HG03097 (cell line): ENCODE measurements around the gene TOMM40.
"Not testable (repeated sequence)": the region's sequence is repeated elsewhere in the genome, so short reads cannot be mapped to it uniquely, and the experiment has no call there.

Experiments used
- ATAC-seq: cut with Tn5 transposase; IDR thresholded peaks from one replicate; pipeline ENCODE4 v1.9.1; 2021; ENCODE audit not compliant: unreplicated experiment, low FRiP score

Gene TOMM40

GRCh38 chr19:44924243-44924725 is 33.2 kb downstream of the TOMM40 start:
- no peak for ATAC-seq

DNA sequence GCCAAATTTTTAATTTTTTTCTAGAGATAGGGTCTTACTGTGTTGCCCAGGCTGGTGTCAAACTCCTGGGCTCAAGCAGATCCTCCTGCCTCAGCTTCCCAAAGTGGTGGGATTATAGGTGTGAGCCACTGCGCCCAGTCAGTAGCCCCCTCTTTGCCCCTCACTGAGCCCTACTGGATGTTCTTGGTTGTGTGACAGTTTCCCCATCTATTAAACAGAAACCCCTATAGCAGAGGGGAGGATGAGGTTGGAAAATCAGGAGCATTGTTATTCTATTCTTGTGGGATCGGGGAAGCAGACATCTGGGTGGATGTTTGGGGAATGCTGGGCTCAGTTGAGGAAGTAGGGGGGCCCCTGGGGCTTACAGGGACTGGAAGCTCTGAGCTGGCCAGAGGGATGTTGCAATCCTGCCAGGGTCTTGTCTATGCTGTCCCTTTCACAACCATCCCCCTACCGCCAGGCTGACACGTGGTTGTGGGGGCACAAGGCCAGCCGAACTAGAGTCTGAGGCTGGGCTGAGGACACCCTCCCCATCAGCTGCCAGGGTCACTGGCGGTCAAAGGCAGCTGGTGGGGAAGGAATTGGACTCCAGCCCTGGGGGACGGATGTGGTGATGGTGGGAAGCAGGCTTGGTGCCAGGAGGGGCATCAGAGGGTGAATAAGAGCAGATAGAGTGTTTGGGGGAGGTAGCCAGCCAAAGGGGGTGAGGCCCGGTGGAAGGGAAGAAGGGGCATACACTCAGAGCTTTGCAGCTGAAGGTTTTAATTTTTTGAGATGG is 34.2 kb downstream of the TOMM40 start:
- no peak for ATAC-seq

DNA sequence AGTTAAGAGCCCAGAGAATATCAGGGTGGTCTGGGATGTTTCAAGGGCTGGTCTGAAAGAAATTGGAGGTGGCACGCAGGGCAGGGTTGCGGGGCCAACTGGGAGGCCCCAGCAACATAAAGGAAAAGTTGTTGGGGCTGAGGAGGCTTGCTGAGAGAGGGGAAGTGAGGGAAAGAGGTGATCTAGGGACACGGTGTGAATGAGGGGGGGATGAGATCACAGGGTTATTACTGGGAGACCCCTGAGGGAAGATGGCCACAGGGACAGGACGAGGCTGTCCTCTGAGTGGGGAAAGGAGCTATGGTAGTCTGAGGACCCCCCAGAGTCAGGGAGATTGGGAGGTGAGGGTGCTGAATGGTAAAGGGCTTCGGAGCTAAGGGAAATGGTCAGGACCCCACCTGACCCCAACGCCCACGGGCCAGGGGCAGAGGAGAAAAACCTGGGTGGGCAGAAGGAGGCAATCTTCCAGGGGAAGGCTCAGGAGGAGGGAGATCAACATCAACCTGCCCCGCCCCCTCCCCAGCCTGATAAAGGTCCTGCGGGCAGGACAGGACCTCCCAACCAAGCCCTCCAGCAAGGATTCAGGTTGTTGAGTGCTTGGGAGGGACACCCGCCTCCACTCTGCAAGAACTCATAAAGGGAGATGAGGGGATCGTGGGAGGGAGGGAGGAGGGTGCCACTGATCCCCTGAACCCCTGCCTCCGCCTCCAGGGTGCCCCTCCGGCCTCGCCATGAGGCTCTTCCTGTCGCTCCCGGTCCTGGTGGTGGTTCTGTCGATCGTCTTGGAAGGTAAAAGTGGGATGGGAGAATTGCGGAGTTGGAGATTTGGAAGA is 35.4 kb downstream of the TOMM40 start:
- not testable (repeated sequence) for ATAC-seq

DNA sequence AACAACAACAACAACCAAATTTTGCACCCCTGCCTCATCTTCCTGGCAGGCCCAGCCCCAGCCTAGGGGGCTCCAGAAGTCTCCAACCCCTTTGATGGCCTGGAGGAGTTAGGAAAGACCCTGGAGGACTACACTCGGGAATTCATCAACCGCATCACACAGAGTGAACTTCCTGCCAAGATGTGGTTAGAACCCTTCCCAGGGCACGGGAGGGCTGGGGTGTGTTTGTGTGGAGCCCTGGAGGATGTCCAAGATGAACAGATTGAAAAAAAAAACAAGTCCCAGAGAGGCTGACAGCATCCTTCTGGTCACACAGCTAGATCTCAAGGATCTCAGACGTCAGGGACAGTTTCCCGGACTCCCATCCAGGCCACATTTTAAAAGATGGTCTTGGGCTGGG is 36.7 kb downstream of the TOMM40 start:
- ATAC-seq, result no peak

- no peak for ATAC-seq
These were observed 39.0 kb downstream of the TOMM40 start for GRCh38 chr19:44930088-44930487.

DNA sequence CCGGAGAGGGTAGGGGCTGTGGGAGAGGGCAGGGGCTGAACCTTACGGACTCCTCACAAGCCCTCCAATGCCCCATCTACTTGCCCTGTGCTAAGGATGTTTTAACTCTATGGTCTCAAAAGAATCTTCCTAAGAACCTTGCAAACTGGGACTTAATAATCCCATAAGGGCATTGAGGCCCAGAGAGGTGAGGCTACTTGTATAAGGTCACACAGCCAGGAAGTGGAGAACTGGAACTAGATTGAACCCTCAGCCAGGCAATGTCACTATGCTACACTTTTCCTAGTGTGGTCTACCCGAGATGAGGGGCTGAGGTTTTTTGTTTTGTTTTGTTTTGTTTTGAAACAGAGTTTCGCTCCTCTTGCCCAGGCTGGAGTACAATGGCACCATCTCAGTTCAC is 40.5 kb downstream of the TOMM40 start:
- ATAC-seq, result no peak

DNA sequence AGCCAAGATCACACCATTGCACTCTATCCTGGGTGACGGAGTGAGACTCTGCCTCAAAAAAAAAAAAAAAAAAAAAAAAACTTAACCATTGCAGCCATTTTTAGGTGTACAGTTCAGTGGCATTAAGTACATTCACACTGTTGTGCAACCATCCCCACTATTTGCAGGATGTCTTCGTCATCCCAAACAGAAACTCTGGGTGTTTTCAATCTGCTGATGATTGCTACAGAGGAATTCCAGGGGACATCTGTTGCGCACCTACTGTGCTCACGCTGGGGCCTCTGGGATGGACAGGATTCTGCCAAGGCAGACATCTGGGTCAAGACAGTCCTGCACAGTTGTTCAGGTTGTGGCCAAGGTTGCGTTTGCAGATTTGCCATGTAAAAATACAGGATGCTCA is 48.6 kb downstream of the TOMM40 start:
- no peak for ATAC-seq

- no peak for ATAC-seq
These were observed 51.1 kb downstream of the TOMM40 start, which contains the start of gene APOC4 for GRCh38 chr19:44942067-44942571. Gene APOC4, plus strand, starts transcription at chr19:44942237. Its CDS starts 41 bp downstream, at chr19:44942278.

GRCh38 chr19:44943801-44944249 is 52.8 kb downstream of the TOMM40 start:
- no peak for ATAC-seq

GRCh38 chr19:44947041-44947581 is 56.1 kb downstream of the TOMM40 start:
- ATAC-seq, result no peak

DNA sequence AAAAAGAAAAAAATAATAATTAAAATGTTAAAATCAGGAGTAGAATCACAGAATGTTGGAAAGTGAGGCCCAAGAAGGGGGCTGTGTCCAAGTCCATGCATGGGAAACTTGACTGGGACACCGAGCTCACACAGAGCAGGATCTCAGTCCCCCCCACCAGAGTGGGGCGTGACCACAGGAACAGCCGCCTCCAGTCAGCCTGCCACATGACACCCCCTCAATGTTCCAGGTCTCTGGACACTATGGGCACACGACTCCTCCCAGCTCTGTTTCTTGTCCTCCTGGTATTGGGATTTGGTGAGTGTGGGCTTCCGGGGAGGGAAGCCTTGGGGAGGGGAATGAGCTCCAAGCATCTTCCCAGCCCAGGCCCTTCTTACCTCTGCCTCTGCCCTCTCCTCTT is 57.2 kb downstream of the TOMM40 start:
- ATAC-seq, result no peak

- ATAC-seq, result no peak
These were observed 57.8 kb downstream of the TOMM40 start for GRCh38 chr19:44948763-44949374.

DNA sequence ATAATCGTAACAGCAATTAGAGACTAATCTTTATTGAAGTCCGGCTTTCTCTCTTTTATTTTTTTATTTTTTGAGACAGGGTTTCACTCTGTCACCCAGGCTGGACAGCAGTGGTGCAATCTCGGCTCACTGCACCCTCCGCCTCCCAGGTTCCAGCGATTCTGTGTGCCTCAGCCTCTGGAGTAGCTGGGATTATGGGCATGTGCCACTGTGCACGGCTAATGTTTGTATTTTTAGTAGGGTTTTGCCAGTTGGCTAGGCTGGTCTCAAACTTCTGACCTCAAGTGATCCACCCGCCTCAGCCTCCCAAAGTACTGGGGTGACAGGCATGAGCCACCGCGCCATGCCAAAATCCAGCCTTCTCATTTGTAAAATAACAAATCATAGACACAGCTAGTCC is 58.5 kb downstream of the TOMM40 start:
- no peak for ATAC-seq

DNA sequence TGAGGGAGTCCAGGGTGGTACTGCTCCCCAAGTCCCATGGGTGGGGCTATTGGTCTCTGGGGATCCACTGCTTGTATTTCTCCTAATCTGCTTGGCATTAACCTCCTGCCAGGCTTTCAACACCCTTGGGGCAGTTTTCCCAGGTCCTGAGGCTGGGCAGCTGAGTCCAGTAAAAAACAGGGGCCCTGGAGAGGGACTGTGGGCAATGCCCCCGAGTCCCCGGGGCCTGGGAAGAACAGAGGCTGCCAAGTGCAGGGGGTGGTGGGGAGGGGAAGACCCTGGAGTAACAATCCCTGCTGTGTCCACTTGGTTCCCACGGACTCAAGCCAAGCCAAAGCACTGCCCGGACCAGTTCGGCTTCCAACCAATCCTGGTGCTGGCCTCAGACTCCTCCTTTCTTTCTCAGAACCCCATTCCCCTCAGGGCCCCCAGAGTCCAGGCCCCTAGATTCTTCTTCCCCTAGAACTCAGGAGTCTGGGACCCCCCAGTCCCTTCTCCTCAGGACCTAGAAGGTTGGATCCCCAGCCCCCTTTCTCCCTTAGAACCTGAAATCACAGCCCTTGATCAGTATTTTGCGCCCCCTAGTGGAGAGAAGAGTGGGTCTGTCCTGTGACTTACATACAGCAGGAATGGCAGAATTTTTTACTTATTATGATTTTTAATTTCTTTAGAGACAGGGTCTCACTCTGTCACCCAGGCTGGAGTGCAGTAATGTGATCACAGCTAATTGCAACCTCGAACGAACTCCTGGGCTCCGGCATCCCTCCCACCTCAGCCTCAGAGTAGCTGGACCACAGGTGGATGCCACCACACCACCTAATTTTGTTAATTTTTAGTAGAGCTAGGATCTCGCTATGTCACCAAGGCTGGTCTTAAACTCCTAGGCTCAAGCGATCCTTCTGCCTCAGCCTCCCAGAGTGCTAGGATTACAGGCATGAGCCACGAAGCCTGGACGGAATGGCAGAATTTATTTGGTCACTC is 60.4 kb downstream of the TOMM40 start:
- ATAC-seq, result no peak
